RKO (cell line): ENCODE results near the gene ZMYND11.

Experiments
- DNase-seq: peaks from one replicate; pipeline ENCODE4 v3.0.0-alpha.2; 2016; ENCODE audit warnings: low spot score

ZMYND11 gene

GRCh38 chr10:191703-192518, 56.7 kb downstream of the ZMYND11 start:
- DNase-seq: no peak

GRCh38 chr10:194281-194680, 59.0 kb downstream of the ZMYND11 start:
- no peak for DNase-seq

GRCh38 chr10:200405-200804, 65.2 kb downstream of the ZMYND11 start:
- no peak for DNase-seq

- peak; percentile 25 for DNase-seq
These were observed 66.1 kb downstream of the ZMYND11 start for GRCh38 chr10:201328-201771.

GRCh38 chr10:208616-209015, 73.4 kb downstream of the ZMYND11 start:
- DNase-seq: no peak

- DNase-seq: peak; percentile 49
These were observed 74.1 kb downstream of the ZMYND11 start for GRCh38 chr10:209357-209756.

GRCh38 chr10:210297-210696, 75.0 kb downstream of the ZMYND11 start:
- no peak for DNase-seq

- no peak for DNase-seq
These were observed 80.2 kb downstream of the ZMYND11 start for GRCh38 chr10:215444-215843.

GRCh38 chr10:218798-219197, 83.5 kb downstream of the ZMYND11 start:
- no peak for DNase-seq

- DNase-seq: no peak
These were observed 84.6 kb downstream of the ZMYND11 start for GRCh38 chr10:219731-220472.

GRCh38 chr10:224571-224970, 89.3 kb downstream of the ZMYND11 start:
- no peak for DNase-seq

GRCh38 chr10:226018-226417, 90.8 kb downstream of the ZMYND11 start:
- DNase-seq: no peak

GRCh38 chr10:227014-227413, 91.8 kb downstream of the ZMYND11 start:
- DNase-seq: no peak

GRCh38 chr10:228366-228765, 93.1 kb downstream of the ZMYND11 start:
- no peak for DNase-seq

- peak; percentile 47 for DNase-seq
These were observed 95.5 kb downstream of the ZMYND11 start for GRCh38 chr10:230758-231157.

GRCh38 chr10:232061-232460, 96.8 kb downstream of the ZMYND11 start:
- DNase-seq: no peak

GRCh38 chr10:232878-233277, 97.6 kb downstream of the ZMYND11 start:
- DNase-seq: no peak

- DNase-seq: no peak
These were observed 99.6 kb downstream of the ZMYND11 start for GRCh38 chr10:234708-235406.

- no peak for DNase-seq
These were observed 100.7 kb downstream of the ZMYND11 start for GRCh38 chr10:235915-236314.

GRCh38 chr10:239109-239508, 103.9 kb downstream of the ZMYND11 start:
- peak; percentile 77 for DNase-seq

- no peak for DNase-seq
These were observed 106.2 kb downstream of the ZMYND11 start for GRCh38 chr10:241451-241850.

- DNase-seq: no peak
These were observed 106.8 kb downstream of the ZMYND11 start for GRCh38 chr10:241966-242643.
